H7 (cell line): ENCODE results near the gene SRRM4. TPM values are rescaled to one million over a fixed set of nuclear protein-coding genes. Genes with fewer than 3 reads are reported as not detected.

Experiments used
- DNase-seq: peaks from one replicate; pipeline ENCODE4 v3.0.0; 2012
- H3K27me3 ChIP-seq: 2 replicates; pipeline ENCODE4 v1.6.0; 2011; ENCODE audit warnings: mild to moderate bottlenecking, low read length; ENCODE audit not compliant: control insufficient read depth, insufficient read depth
- H3K36me3 ChIP-seq: replicated peaks from 2 replicates; pipeline ENCODE4 v1.5.1; 2011; ENCODE audit warnings: low read length; ENCODE audit not compliant: control insufficient read depth, insufficient read depth
- H3K4me3 ChIP-seq: 2 replicates; pipeline ENCODE4 v1.5.1; 2011; ENCODE audit warnings: low read depth, mild to moderate bottlenecking, control low read depth, low read length, moderate library complexity; ENCODE audit not compliant: insufficient read depth
- total RNA-seq: library from RNA; depleted of rRNA; stranded (reverse); fragments of >200 nt; shearing (Covaris generic); gene quantifications from 2 replicates; pipeline ENCODE4 v1.2.3, GENCODE V29; 2014

SRRM4 gene
- total RNA-seq, 1 experiment from 2014 or later, result 0.76 TPM

GRCh38 chr12:119069147-119069642 lies 87.9 kb downstream of the SRRM4 start:
- Histone ChIP-seq H3K27me3 (peaks cover 6% of the 10 kb centered on the region; the same call in 1 of the 2 replicates), H3K4me3 (no peak overlapping the region)
- no peak for DNase-seq

GRCh38 chr12:119071176-119071575 lies 89.8 kb downstream of the SRRM4 start:
- no peak overlapping the region for H3K4me3 ChIP-seq
- peaks cover 6% of the 10 kb centered on the region; the same call in 1 of the 2 replicates for H3K27me3 ChIP-seq
- no peaks in the 10 kb centered on the region for H3K36me3 ChIP-seq
- DNase-seq, result no peak

More at GRCh38 chr12:119069147-119069642, 87.9 kb downstream of the SRRM4 start:
- no peaks in the 10 kb centered on the region for H3K36me3 ChIP-seq

- H3K27me3 ChIP-seq, result peaks cover 6% of the 10 kb centered on the region; the same call in 1 of the 2 replicates
- no peaks in the 10 kb centered on the region for H3K36me3 ChIP-seq
- DNase-seq, result no peak
- H3K4me3 ChIP-seq, result no peak overlapping the region
These were observed 90.4 kb downstream of the SRRM4 start for GRCh38 chr12:119071638-119072231.

- Histone ChIP-seq H3K36me3 (no peaks in the 10 kb centered on the region), H3K27me3 (peaks cover 6% of the 10 kb centered on the region; the same call in 1 of the 2 replicates), H3K4me3 (no peak overlapping the region)
- no peak for DNase-seq
These were observed 91.1 kb downstream of the SRRM4 start for GRCh38 chr12:119072440-119072839.

GRCh38 chr12:119075222-119075787 lies 94.0 kb downstream of the SRRM4 start:
- Histone ChIP-seq H3K4me3 (no peak overlapping the region), H3K27me3 (no peaks in the 10 kb centered on the region; the same call in 1 of the 2 replicates), H3K36me3 (no peaks in the 10 kb centered on the region)
- DNase-seq, result no peak

- H3K4me3 ChIP-seq, result no peak overlapping the region
- no peaks in the 10 kb centered on the region; the same call in 1 of the 2 replicates for H3K27me3 ChIP-seq
- DNase-seq, result no peak
- no peaks in the 10 kb centered on the region for H3K36me3 ChIP-seq
These were observed 94.6 kb downstream of the SRRM4 start for GRCh38 chr12:119075918-119076317.

GRCh38 chr12:119079530-119079929 lies 98.2 kb downstream of the SRRM4 start:
- Histone ChIP-seq H3K4me3 (no peak overlapping the region), H3K36me3 (no peaks in the 10 kb centered on the region), H3K27me3 (no peaks in the 10 kb centered on the region; the same call in 1 of the 2 replicates)
- DNase-seq, result no peak

- DNase-seq, result no peak
- Histone ChIP-seq H3K36me3 (no peaks in the 10 kb centered on the region), H3K27me3 (no peaks in the 10 kb centered on the region; the same call in 1 of the 2 replicates), H3K4me3 (no peak overlapping the region)
These were observed 100.7 kb downstream of the SRRM4 start for GRCh38 chr12:119082016-119082415.

GRCh38 chr12:119082496-119082895 lies 101.2 kb downstream of the SRRM4 start:
- H3K36me3 ChIP-seq, result no peaks in the 10 kb centered on the region
- no peak overlapping the region for H3K4me3 ChIP-seq
- no peaks in the 10 kb centered on the region; the same call in 1 of the 2 replicates for H3K27me3 ChIP-seq
- no peak for DNase-seq

GRCh38 chr12:119088685-119089379 lies 107.5 kb downstream of the SRRM4 start:
- H3K4me3 ChIP-seq, result no peak overlapping the region
- H3K36me3 ChIP-seq, result no peaks in the 10 kb centered on the region
- no peaks in the 10 kb centered on the region for H3K27me3 ChIP-seq
- peak; percentile 50 for DNase-seq

- H3K36me3 ChIP-seq, result no peaks in the 10 kb centered on the region
- H3K4me3 ChIP-seq, result no peak overlapping the region
- H3K27me3 ChIP-seq, result no peaks in the 10 kb centered on the region
- DNase-seq, result peak; percentile 77
These were observed 108.2 kb downstream of the SRRM4 start for GRCh38 chr12:119089380-119090013.

- no peaks in the 10 kb centered on the region for H3K27me3 ChIP-seq
- no peak overlapping the region for H3K4me3 ChIP-seq
- no peak for DNase-seq
- H3K36me3 ChIP-seq, result no peaks in the 10 kb centered on the region
These were observed 108.9 kb downstream of the SRRM4 start for GRCh38 chr12:119090276-119090675.

- no peak for DNase-seq
- H3K27me3 ChIP-seq, result no peaks in the 10 kb centered on the region
- no peaks in the 10 kb centered on the region for H3K36me3 ChIP-seq
- H3K4me3 ChIP-seq, result no peak overlapping the region
These were observed 109.5 kb downstream of the SRRM4 start for GRCh38 chr12:119090865-119091264.

GRCh38 chr12:119096429-119097202 lies 115.3 kb downstream of the SRRM4 start:
- no peaks in the 10 kb centered on the region for H3K36me3 ChIP-seq
- DNase-seq, result peak; percentile 44
- H3K27me3 ChIP-seq, result no peaks in the 10 kb centered on the region
- H3K4me3 ChIP-seq, result no peak overlapping the region
